ENCODE results near the gene SMARCD3. TPM values are rescaled to one million over a fixed set of nuclear protein-coding genes. Genes with fewer than 3 reads are reported as not detected.

Gene SMARCD3
- total and polyA plus RNA-seq, 2 of the 8 experiments (the other 6 are each of a cell fraction or from before 2014, with no cell fraction given), result 3.0 to 5.6 TPM

DNA sequence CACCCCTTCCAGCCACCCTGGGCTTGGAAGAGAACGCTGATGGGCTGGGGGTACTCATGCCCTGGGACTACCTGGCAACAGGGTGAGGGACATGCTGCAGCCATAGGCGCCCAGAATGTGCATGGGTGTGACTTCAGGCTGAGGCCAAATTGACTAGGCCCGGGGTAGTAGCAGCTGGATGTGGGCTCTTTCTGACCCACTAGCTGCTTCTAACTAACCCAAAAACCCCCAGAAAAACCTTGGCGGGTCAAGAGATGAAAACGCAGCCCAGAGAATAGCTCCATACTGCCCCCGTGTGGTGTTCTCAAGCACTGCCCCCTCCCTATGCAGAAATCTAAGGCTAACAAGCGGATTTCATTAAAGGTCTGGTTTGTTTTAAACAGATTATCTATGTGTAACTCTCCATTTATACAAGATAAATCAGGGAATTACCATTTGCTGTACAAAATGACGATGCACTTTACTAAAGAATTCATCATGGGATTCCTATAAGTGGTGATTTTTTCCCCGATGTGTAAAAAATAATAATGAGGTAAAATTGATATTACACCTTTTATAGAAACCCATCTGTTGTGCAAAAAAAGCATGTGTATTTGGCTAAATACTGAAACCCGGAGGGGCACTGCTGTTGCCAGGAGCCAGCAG is 4.2 kb downstream of the SMARCD3 start:
- peaks cover 16 to 46% (median 39%) of the 10 kb centered on the region in 4 experiments for H3K27me3 ChIP-seq (replicated peaks in 1 of 4; ENCODE audit: control insufficient read depth in 3 of 4, extremely low read depth in 1 of 4, insufficient read depth in 3 of 4, low read length in 3 of 4)
- H3K79me1 ChIP-seq (ENCODE audit: low read depth, low read length), result peaks cover 3% of the 10 kb centered on the region; the same call in 1 of the 2 replicates
- peaks cover 0 to 43% (median 29%) of the 10 kb centered on the region in 4 experiments; a peak in 6 of 7 replicates for H3K4me1 ChIP-seq (replicated peaks in 1 of 4; ENCODE audit: control insufficient read depth in 3 of 4, insufficient read depth in 4 of 4, low read length in 3 of 4)
- TF ChIP-seq RAD21 (IDR thresholded peaks at IDR 0.05 in 1 of 2, conservative IDR thresholded peaks at IDR 0.05 in 1 of 2; ENCODE audit: low read depth in 2 of 2, low read length in 2 of 2) (peak; percentile 63 to 79), CTCF (IDR thresholded peaks at IDR 0.05; ENCODE audit: control extremely low read depth in 1 of 3, insufficient read depth in 1 of 3, low read depth in 1 of 3, low read length in 3 of 3) (peak in 2 of 3 experiments; percentile 80 to 85; a peak in 3 of 4 replicates), RFX5 (IDR thresholded peaks at IDR 0.05; ENCODE audit: borderline replicate concordance, low read depth, low read length) (no peak)
- H2BK5ac ChIP-seq (ENCODE audit: low read depth, low read length), result no peak overlapping the region
- H3K14ac ChIP-seq (ENCODE audit: insufficient read length), result no peak overlapping the region
- no peak overlapping the region for H3K18ac ChIP-seq (ENCODE audit: extremely low read depth, low read length)
- peaks cover 1 to 9% of the 10 kb centered on the region in 2 experiments for H4K20me1 ChIP-seq (replicated peaks in 1 of 2; ENCODE audit: control insufficient read depth in 1 of 2, insufficient read depth in 2 of 2, low read length in 2 of 2)
- H3K23me2 ChIP-seq (ENCODE audit: low read depth, low read length), result peaks cover 19% of the 10 kb centered on the region
- H3K9me3 ChIP-seq (ENCODE audit: insufficient read depth in 2 of 2, low read depth in 1 of 2, low read length in 1 of 2), result no peaks in the 10 kb centered on the region
- ChIA-PET CTCF (ENCODE audit: partially characterized antibody) (interaction anchor here (0.7 to 5.1 kb wide), 70 partner anchors 8 to 468 kb away, joined by 3 to 71 read pairs (median 5); partner anchors contain the start of genes ABCF2, ASB10, CHPF2 and GBX1), POLR2A (ENCODE audit: partially characterized antibody) (interaction anchor here (0.8 to 2.1 kb wide), 7 partner anchors 8 to 33 kb away, joined by 3 to 7 read pairs (median 4); partner anchors contain the start of genes ABCF2 and CHPF2)
- H2BK120ac ChIP-seq (replicated peaks; ENCODE audit: low read depth, low read length), result no peak overlapping the region
- H3K4ac ChIP-seq (replicated peaks; ENCODE audit: insufficient read length, low read depth, low read length), result no peak overlapping the region
- no peak overlapping the region for H4K5ac ChIP-seq (ENCODE audit: insufficient read length, low read depth, low read length)
- no peaks in the 10 kb centered on the region for H3K36me3 ChIP-seq (ENCODE audit: control insufficient read depth in 2 of 4, insufficient read depth in 4 of 4, low read length in 3 of 4)
- H2BK12ac ChIP-seq (ENCODE audit: low read depth, low read length), result peak overlapping the region; percentile 42; the same call in 1 of the 2 replicates
- no peak overlapping the region for H3K23ac ChIP-seq (ENCODE audit: insufficient read length)
- DNase-seq (ENCODE audit: low read depth in 1 of 2, low spot score in 2 of 2) (peak in 1 of 2 experiments; percentile 84), FAIRE-seq (peak; percentile 70)
- no peak overlapping the region for H2BK15ac ChIP-seq (ENCODE audit: low read length)
- no peak overlapping the region for H2AK5ac ChIP-seq (ENCODE audit: low read depth, low read length)
- no peak overlapping the region for H2BK20ac ChIP-seq (ENCODE audit: low read length)
- H3K27ac ChIP-seq (ENCODE audit: low read depth, low read length), result no peak overlapping the region
- H4K8ac ChIP-seq (ENCODE audit: extremely low read depth, insufficient read depth, low read length), result no peak overlapping the region
- no peak overlapping the region for H3K9ac ChIP-seq (replicated peaks in 1 of 4; ENCODE audit: extremely low read depth in 1 of 4, low read depth in 3 of 4, low read length in 3 of 4)
- H3K79me2 ChIP-seq (ENCODE audit: control insufficient read depth in 1 of 2, insufficient read depth in 2 of 2, low read length in 2 of 2), result no peaks in the 10 kb centered on the region
- no peak overlapping the region for H2AFZ ChIP-seq (ENCODE audit: low read length)
- peak overlapping the region in 1 of 4 experiments; percentile 61; a peak in 4 of 8 replicates for H3K4me3 ChIP-seq (ENCODE audit: extremely low read depth in 1 of 4, insufficient read depth in 2 of 4, low read depth in 3 of 4, low read length in 4 of 4)
- WGBS, 2 experiments (ENCODE audit: extremely low coverage in 1 of 2, insufficient coverage in 1 of 2, insufficient read length in 1 of 2, insufficient replicate concordance in 2 of 2, low coverage in 1 of 2, low lambda C conversion rate in 2 of 2, missing lambda C conversion rate in 1 of 2), result 24% methylated on average over 10 of the region's 10 CpGs; no CpG with 5 or more reads in 1 of the 2 experiments
- H4K91ac ChIP-seq (replicated peaks; ENCODE audit: insufficient read length, low read length), result no peak overlapping the region
- peak overlapping the region; percentile 58 to 88 for H3K4me2 ChIP-seq (ENCODE audit: insufficient read depth in 1 of 2, low read depth in 2 of 2, low read length in 2 of 2)
- H3K56ac ChIP-seq (replicated peaks; ENCODE audit: insufficient read length, low read depth, low read length), result no peak overlapping the region

Measured in H1 (cell line).